HT-29 (cell line): Measurements from ENCODE around the gene C20orf141. TPM values are rescaled to one million over a fixed set of nuclear protein-coding genes. Genes with fewer than 3 reads are reported as not detected.
"Not testable (repeated sequence)": the region's sequence is repeated elsewhere in the genome, so short reads cannot be mapped to it uniquely, and the experiment has no call there.

Experiments
- DNase-seq: peaks from one replicate; pipeline ENCODE4 v3.0.0-alpha.2; 2015; ENCODE audit warnings: low spot score
- total RNA-seq: library from RNA; depleted of rRNA; stranded (reverse); fragments of >200 nt; shearing (Covaris generic); gene quantifications from 2 replicates; pipeline ENCODE4 v1.2.3, GENCODE V29; 2014

The C20orf141 gene
- total RNA-seq, 1 experiment from 2014 or later = not detected

DNA sequence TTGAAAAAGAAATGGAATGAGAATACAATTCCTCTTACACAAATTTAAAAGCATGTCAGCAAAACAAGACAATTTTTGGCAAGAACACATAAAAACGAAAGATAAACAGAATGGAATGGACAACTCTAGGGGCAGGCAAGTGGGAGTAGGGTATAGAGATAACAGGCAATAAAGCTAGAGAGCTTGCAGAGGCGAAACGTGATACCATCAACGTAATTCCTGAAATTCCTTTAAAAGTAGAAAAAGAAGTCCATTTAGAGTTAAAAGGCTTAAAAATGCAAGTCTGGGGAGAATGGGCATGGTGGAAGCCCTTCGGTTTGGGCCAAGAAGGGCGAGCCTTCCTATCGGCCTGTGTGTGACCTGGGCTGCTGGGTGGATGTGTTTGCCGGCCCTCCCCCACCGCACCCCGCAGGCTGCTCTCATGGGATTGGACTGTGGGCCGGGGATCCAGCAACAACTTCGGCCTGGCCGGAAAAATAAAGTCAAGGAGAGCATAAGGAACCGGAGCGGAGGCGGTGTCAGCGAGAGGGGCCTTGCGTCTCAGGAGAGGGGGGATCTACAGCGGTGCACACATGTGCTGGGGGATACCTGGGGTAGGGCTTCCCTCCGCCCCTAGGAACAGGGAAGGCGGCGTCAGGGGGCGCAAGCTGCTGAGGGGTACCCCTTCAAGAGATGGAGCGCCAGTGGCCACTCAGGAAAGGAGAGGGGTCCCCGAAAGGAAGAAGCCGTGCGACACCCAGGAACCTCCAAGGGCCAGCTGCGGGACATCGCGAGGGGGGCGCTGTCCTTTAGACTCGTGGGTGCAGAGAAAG lies 5.5 kb downstream of the C20orf141 start:
- no peak for DNase-seq

DNA sequence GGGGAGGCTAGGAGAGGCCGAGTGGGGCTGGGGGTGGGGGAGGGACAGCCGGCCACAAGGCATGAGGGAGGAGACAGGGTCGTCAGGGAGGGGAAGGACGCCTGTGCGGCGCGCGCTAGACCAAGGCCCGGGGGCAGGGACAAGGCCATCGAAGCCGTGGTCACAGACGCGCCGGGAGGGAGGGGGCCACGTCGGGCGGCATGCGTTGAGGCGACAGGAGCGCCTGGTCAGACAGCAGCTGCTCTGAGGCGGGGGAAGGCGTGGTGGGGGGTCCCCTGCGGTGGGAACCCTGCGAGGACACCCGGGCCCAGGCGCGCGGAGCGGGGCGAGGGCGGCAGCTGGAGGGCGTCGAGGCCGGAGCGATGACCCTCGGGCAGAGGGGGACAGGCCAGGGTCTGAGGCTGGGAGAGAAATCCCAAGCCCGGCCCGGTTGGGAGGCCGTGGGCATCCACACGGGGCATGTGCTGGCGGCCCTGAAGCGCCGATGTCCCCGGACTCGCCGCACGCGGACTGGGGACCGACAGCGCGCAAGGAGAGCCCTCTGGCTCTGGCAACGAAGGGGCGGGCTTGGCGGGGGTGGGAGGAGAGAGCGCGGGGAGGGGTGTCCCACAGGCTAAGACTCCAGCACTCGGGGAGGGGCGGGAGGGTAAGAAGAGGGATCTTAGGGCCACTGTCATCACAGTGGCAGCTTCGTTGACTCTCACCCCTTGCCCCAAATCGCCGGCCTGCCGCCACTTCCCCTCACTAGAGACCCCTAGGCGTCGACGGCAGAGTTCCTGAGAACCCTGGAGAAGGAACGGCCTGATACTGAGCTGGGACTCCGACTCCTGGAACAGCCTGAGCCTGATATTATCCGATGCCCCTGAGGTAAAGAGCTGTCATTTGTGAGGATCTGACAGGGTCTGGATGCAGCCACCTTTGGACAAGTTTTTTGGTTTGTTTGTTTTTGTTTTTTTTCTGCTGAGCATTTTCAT lies 6.4 kb downstream of the C20orf141 start:
- DNase-seq = no peak

DNA sequence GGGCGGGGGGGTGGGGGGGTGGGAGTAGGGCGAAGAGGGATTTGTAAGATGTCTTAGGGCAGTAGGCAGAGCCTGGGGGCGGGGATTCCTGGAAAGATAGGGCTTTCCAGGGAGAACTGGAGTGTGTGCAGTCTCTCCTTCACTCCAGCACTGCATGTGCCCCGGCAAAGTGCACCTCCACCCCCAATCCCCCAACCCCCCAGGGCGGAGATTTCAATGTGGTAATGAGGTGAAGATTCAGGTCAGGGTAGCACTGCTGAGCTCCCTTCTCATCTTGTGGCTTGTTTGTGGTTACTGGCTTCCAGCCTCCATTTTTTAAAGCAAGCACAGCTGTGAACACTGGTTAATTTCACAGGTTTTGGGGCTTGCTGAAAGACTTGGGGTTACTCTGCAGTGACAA lies 7.3 kb downstream of the C20orf141 start:
- no peak for DNase-seq

DNA sequence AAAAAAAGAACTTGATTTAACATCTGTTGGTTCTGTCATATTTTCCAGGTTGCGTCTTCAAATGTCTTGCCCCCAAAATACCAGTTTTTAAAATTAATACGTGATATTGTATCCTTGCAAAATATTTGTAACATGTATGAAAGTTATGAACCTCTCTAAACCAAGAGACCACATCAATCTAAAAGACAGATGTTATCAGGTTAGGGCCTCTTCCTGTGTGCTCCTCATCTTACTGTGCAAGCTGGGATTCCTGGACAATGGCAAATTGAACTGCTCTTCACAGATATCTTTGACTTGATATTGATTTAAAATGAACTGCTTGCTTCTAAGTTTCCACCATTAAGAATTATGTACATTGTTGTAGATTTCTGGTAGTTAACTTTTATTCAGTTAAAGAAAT lies 11.0 kb downstream of the C20orf141 start:
- no peak for DNase-seq

DNA sequence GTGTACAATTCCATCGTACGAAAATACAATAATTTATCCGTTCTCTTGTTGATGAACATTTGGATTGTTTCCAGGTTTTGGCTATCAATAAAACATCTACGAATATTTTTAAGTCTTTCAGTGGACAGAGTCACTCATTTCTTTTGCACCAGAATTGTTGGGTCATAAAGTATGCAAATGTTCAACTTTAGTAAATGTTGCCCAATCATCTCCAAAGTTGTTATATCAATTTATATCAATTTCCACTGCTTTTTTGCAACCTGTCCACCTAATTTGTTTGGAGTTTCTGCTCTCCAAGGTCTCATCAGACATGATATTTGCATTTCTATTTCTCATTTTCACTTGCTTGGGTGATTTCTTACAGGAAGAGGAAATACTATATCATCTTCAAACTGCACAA lies 11.9 kb downstream of the C20orf141 start:
- DNase-seq = no peak

DNA sequence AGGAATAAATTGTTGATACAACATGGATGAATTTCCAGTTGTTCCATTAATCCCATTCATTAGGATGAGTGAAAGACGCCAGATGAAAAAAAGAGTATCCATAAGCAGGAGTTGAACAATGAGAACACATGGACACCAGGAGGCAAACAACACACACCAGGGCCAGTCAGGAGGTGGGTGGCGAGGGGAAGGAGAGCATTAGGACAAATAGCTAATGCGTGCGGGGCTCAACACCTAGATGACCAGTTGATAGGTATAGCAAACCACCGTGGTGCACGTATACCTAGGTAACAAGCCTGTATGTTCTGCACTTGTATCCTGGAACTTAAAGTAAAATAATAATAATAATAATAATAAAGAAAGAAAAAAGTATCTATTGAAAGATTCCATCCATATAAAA lies 14.6 kb downstream of the C20orf141 start:
- no peak for DNase-seq

DNA sequence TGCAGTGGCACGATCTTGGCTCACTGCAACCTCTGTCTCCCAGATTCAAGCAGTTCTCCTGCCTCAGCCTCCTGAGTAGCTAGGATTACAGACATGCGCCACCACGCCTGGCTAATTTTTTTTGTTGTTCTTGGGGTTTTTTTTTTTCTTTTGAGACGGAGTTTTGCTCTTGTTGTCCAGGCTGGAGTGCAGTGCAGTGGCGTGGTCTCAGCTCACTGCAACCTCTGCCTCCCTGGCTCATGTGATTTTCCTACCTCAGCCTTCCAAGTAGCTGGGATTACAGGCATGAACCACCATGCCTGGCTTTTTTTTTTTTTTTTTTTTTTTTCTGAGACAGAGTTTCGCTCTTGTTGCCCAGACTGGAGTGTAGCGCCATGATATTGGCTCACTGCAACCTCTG lies 16.4 kb downstream of the C20orf141 start:
- not testable (repeated sequence) for DNase-seq

DNA sequence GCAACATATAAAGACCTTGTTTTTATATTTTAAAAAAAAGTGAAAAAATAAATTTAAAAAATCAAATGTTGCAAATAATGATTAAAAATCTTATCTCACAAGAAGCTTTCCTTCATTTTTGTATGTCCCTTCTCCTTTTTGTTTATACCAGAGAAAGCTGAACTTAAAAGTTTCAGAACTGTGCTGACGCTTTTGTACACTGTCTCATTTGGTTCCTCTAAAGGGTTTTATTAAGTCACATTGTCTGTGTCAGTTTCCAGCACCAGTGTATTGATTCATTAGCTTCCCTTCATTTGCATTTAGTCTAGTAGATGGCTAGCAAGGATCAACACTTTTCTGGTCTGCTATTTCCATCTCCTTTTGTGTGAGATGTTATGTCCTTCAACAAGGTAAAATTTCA lies 19.0 kb downstream of the C20orf141 start:
- no peak for DNase-seq

DNA sequence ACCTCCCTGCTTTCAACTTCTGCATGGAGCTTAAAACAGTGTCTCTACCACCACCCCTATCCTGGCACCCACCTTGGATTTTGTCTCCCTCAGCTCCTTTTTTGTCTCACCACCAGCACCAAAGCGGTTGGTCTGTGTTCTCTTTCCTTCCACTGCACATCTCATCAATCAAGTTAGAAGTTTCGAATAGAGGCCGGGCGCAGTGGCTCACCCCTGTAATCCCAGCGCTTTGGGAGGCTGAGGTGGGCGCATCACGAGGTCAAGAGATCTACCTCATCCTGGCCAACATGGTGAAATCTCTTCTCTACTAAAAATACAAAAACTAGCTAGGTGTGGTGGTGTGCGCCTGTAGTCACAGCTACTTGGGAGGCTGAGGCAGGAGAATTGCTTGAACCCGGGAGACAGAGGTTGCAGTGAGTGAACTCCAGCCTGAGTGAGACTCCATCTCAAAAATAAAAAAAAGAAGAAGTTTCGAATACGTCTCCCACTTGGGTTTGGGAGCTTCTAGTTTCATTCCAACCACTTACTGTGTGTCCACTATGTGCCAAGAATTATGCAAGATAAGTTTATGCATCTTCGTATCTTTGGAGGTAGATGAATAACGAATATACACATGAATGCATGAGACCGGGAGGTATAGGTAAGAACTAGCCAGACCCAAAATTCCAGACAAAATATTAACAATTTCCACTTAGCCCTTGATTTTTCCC lies 19.8 kb downstream of the C20orf141 start:
- DNase-seq = no peak

DNA sequence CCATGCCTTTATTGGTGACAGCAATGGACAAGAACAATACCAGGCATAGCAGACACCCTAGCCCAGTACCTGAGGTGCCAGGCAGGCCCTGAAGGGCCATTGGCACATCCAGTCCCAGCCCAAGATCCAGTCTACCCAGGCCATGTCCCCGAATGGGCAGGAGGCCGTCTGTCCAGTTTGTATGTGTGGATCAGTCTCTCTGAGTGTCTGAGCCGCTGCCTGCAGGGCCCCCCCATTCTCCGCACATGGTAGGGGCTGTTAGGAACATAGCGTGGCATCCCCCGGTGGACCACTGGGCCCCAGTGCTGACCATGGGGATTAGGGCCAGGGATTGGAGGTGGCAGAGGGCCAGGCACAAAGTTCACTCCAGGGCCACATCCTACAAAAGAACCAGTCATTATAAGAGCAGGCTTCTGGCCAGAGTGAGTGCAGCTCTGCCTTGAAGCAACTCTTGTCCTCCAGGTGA lies 20.6 kb downstream of the C20orf141 start:
- DNase-seq = no peak

DNA sequence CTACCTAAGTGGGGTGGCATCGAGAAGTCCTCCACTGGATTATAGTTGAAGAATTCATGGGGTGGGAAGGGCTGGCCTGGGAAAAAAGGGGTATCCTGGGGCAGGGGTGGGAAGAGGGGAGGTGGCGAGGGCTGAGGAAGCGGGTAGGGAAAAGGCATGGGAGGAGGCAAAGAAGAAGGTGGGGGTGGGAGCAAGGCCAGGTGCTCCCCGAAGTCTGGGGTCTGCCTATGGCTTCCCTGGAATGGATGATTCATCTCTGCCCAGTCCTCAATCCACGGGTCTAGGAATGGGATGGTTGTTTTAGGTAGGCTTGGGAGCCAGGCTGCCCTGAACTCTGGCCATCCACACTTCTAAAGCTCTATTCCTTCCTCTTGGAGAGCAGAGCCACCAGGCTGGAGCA lies 21.2 kb downstream of the C20orf141 start:
- DNase-seq = no peak

DNA sequence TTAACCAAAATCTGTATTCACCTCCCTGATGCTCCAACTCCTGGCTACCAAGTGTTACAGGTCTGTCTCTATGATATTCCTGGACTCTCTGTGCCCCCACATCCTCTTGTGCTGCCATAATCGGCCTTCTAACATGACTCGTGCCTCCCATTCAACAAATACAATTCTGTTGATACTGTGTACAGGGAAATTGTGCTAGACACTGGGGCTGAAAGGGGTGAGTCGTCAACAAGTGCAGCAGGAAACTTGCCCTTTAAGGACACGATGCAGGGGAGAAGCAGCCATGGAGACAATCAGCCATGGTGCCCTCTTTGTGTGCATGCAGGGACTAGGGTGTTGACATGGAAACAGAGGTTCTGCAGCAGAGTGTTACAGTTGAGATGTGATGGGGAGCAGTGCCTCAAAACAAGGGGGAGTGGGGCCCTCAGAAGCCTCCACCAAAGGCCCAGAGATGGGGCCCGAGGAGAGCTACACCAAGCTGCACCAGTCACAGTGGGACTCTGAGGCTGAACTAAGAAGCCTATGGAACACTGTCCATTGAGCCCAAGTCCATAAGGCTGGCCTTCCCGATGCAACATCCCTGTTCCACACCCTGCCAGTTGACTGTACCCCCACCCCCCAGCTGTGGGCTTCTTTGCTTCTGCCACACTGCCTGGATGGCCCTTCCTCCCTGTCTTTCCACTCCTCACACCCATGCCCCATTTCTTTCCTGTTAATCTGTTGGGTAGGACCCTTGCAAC lies 22.6 kb downstream of the C20orf141 start:
- no peak for DNase-seq

DNA sequence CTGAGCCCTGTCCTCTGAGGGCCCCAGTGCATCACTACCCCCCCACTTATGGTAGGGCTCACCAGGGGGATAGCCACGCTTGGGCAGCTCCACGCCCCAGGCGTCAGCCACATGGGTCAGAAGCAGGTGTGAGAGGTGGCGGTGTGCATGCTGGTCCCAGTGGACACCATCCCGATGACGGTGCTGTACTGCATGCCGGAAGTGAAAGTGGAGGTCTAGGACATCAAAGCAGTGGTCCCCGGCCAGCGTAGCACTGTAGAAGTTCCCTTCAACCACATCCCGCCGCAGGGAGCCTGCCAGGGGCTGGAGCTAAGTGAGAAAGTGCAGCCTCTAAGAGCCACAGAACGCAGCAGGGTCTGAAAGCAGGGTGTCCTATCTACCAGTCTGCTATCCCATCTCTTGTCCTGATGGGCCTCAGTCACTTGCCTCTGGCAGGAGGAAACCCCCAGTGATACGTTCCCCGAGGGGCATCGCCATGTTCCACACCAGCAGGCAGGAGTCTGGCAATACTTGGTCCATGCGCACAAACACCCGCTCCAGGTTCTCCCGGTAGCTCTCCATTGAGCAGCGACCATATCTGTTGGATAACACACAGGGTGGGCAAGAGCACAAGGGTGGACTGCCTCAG lies 23.5 kb downstream of the C20orf141 start:
- DNase-seq = no peak

DNA sequence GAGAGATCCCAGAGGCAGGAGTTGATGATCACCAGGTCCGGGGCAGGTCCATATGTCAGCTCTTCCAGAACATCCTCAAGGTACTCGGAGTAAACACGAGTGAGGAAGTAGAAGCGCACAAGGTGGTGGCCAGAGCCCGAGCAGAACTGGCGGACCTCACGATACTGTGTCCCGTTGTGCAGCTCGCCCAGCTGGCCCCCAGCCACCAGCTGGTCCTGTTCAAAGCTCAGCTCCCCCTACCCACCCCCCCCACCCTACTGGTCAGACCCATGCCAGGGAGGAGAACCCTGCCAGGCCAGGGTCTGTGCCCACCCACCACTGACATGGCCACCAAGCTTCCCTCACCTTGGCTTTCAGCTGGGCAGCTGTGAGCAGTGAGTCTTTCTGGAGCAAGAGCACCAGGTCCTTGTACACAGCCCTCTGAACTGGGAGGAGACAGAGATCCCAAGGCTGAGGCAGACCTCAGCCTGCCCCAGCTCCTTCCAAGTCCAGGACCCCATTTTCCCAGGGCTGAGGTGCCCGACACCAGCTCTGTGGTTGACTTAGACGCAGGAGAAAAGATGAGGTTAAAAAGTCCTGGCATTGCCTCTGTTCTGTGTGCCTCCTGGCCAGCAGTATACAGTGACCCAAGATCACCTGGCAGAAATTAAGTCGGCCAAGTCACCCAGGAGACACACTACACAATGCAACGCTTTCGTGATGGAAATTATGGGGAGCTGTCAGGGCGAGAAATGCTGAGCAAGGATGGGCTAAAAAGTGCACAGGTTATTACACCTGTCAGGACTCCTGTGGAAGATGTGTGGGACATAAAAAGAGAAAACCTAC lies 24.3 kb downstream of the C20orf141 start:
- DNase-seq = no peak

DNA sequence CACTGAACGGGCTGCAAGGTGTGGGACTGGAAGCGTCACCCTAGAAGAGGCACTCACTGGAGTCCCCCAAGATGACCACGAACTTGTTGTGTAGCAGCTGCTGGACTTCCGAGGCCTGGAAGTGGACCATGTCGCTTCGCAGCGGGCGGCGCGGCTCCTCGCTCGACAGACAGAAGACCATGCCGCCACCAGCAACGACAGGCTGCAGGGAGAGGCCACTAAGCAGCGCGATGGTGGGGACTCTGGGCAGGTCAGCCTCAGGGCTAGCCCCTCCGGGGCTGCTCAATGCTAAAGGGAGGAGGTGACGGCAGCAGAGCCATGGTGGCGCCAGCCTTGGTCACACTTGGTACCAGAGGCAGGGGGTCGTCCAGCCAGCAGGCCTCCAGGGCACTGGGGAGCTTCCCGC lies 24.9 kb downstream of the C20orf141 start:
- no peak for DNase-seq

DNA sequence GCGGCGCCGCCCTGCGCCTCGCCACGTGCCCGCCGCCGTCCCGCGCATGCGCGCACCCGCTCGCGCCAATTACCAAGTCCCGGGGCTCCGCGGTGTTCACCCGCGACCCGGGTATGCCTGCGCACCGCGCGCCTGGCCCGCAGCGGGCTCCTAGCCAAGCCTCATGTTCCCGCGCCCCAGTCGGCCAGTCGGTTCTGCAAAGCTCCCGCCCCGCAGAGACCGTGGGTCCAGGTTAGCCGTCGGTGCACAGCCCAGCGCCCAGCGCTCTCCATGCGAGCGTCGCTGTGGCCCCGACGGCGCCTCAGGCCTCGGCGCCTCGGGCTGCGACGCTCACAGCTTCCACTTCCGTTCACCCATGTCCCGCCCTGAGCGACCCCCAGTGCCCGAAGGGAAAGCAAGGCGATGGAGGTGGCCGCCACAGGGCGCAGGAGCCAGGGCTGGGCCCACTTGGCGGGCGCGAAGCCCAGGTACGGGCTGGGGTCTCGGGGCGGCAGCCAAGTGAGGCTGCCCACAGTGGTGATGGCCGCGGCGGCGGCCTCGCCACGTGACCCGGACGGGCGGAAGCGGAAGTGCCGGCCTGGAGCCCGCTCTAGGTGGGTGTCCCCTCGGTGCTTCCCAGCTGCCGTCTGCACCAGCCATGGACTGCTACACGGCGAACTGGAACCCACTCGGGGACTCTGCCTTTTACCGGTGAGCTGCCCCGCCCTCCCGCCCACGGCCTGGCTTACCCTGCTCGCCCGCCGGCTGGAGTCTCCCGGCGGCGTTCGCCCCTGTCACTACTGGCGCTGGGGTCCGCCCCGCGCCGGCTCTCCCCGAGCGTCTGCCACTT lies 25.6 kb downstream of the C20orf141 start, which contains the start of the genes PCED1A and VPS16:
Gene PCED1A, minus strand, starts transcription at position 518 of the 829 bp plus-strand sequence. CDS start 743 bp downstream, outside the sequence.
Gene VPS16, plus strand, starts transcription at position 608 of the 829 bp plus-strand sequence. Its CDS starts 30 bp downstream, at position 638.
- peak; percentile 77 for DNase-seq

DNA sequence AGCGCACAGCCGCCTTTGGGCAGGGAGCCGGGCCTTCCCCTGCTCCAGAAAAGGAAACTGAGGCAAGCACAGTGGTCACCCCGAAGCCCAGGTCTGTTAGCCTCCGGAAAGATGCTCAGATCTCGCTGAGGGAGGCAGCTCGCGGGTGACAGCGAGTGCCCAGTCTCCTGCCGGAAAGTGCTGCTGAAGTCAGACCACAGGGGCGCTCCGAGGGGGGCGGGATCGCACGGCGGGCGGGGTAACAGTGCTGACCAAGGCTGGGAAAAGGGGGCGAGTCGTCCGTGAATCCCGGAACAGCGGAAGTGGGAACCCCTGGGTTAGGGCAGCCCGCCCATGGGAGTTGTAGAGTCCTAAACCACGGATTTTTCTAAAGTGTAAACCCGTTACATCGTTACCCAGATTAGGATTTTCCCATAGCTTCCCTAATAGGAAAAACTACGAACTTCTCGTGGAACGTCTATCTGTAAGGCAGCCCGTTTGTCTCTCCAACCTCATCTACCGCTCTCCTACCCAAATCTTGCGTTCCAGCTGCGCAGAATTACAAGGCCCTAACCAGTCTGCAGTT lies 26.3 kb downstream of the C20orf141 start:
- peak; percentile 18 for DNase-seq

DNA sequence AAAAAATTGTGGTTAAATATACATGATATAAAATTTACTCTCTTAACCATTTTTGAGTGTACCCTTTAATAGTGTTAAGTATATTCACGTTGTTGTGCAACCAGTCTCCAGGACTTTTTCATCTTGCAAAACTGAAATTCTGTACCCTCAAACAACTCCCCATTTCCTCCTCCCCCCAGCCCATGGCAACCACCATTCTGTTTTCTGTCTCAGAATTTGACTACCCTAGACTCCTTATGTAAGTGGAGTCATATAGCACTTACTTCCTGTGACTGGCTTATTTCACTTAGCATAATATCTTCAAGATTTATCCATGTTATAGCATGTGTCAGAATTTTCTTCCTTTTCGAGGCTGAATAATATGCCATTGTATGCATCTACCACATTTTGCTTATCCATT lies 30.8 kb downstream of the C20orf141 start:
- DNase-seq = no peak
